WTC11 (cell line): Measurements from ENCODE around the gene DUSP22. TPM values are rescaled to one million over a fixed set of nuclear protein-coding genes. Genes with fewer than 3 reads are reported as not detected.

Source experiments
- ATAC-seq: fragments of 200-7000 bp; cut with Tn5 transposase; 2 replicates; pipeline ENCODE4 v1.10.0; 2021; ENCODE audit warnings: mild to moderate bottlenecking, moderate library complexity
- CTCF ChIA-PET: fragments of 300-600 bp; sonication (Branson Sonifier 250); formaldehyde crosslinking; loops from one replicate; lab custom pipeline; 2021; ENCODE audit warnings: antibody characterized with exemption; lab: Charles Lee
- POLR2A ChIA-PET: fragments of 350-600 bp; sonication (Branson Sonifier 250); formaldehyde crosslinking; loops from one replicate; lab custom pipeline; 2021; ENCODE audit warnings: antibody characterized with exemption; lab: Charles Lee
- DNase-seq: peaks from one replicate; pipeline ENCODE4 v3.0.0; 2021; ENCODE audit warnings: low spot score
- H3K27ac Mint-ChIP-seq: 2 replicates; pipeline ENCODE4 v1.8.0; 2021; ENCODE audit warnings: mixed read lengths
- H3K27me3 Mint-ChIP-seq: 2 replicates; pipeline ENCODE4 v1.8.0; 2021; ENCODE audit warnings: low read depth, mild to moderate bottlenecking, moderate library complexity, mixed read lengths
- H3K36me3 Mint-ChIP-seq: 2 replicates; pipeline ENCODE4 v1.8.0; 2021; ENCODE audit warnings: mixed read lengths
- H3K4me1 Mint-ChIP-seq: 2 replicates; pipeline ENCODE4 v1.8.0; 2022; ENCODE audit warnings: mixed read lengths
- H3K4me3 Mint-ChIP-seq: 2 replicates; pipeline ENCODE4 v1.8.0; 2021; ENCODE audit warnings: mild to moderate bottlenecking, moderate library complexity, mixed read lengths
- H3K9me3 Mint-ChIP-seq: 2 replicates; pipeline ENCODE4 v1.8.0; 2021; ENCODE audit warnings: mixed read lengths
- AR ChIP-seq: fragments of 250-450 bp; sonication (Bioruptor Pico); IDR thresholded peaks from 2 replicates; pipeline ENCODE4 v1.9.0; 2021; ENCODE audit warnings: mild to moderate bottlenecking
- ATF1 ChIP-seq: sonication (generic); formaldehyde crosslinking; IDR thresholded peaks from 2 replicates; pipeline ENCODE4 v1.8.1; 2023; ENCODE audit warnings: mild to moderate bottlenecking, moderate library complexity, missing genetic modification reagents
- ATF6 ChIP-seq: sonication (generic); formaldehyde crosslinking; IDR thresholded peaks from 2 replicates; pipeline ENCODE4 v1.8.1; 2023; ENCODE audit warnings: mild to moderate bottlenecking, missing genetic modification reagents
- CBFB ChIP-seq: sonication (generic); formaldehyde crosslinking; IDR thresholded peaks from 2 replicates; pipeline ENCODE4 v1.8.1; 2022; ENCODE audit warnings: mild to moderate bottlenecking, low read depth, missing genetic modification reagents
- CREB1 ChIP-seq: sonication (generic); formaldehyde crosslinking; IDR thresholded peaks from 2 replicates; pipeline ENCODE4 v1.8.0; 2023; ENCODE audit warnings: mild to moderate bottlenecking, missing genetic modification reagents
- E2F5 ChIP-seq: sonication (generic); formaldehyde crosslinking; IDR thresholded peaks from 2 replicates; pipeline ENCODE4 v1.8.1; 2022; ENCODE audit warnings: mild to moderate bottlenecking, moderate library complexity, missing genetic modification reagents
- JAZF1 ChIP-seq: fragments of 250-450 bp; sonication (Bioruptor Pico); IDR thresholded peaks from 2 replicates; pipeline ENCODE4 v1.9.0; 2021; ENCODE audit warnings: moderate library complexity, mild to moderate bottlenecking, inconsistent platforms
- MLX ChIP-seq: sonication (generic); formaldehyde crosslinking; IDR thresholded peaks from 2 replicates; pipeline ENCODE4 v1.8.1; 2023; ENCODE audit warnings: mild to moderate bottlenecking, missing genetic modification reagents, moderate library complexity
- NR1H2 ChIP-seq: sonication (generic); formaldehyde crosslinking; IDR thresholded peaks from 2 replicates; pipeline ENCODE4 v1.9.0; 2021; ENCODE audit warnings: mild to moderate bottlenecking, moderate library complexity, missing genetic modification reagents
- NR2C2 ChIP-seq: sonication (generic); formaldehyde crosslinking; IDR thresholded peaks from 2 replicates; pipeline ENCODE4 v1.8.0; 2022; ENCODE audit warnings: mild to moderate bottlenecking, missing genetic modification reagents
- RORB ChIP-seq: fragments of 250-450 bp; sonication (Bioruptor Pico); IDR thresholded peaks from 2 replicates; pipeline ENCODE4 v1.9.0; 2021; ENCODE audit warnings: mild to moderate bottlenecking
- TEAD1 ChIP-seq: sonication (generic); formaldehyde crosslinking; IDR thresholded peaks from 2 replicates; pipeline ENCODE4 v1.8.0; 2022; ENCODE audit warnings: mild to moderate bottlenecking, missing genetic modification reagents
- USF2 ChIP-seq: sonication (generic); formaldehyde crosslinking; IDR thresholded peaks from 2 replicates; pipeline ENCODE4 v1.8.1; 2023; ENCODE audit warnings: mild to moderate bottlenecking, missing genetic modification reagents, moderate library complexity
- ZBTB21 ChIP-seq: sonication (generic); formaldehyde crosslinking; IDR thresholded peaks from 2 replicates; pipeline ENCODE4 v1.8.1; 2023; ENCODE audit warnings: mild to moderate bottlenecking, missing genetic modification reagents, borderline replicate concordance
- ZBTB43 ChIP-seq: sonication (generic); formaldehyde crosslinking; IDR thresholded peaks from 2 replicates; pipeline ENCODE4 v1.8.1; 2023; ENCODE audit warnings: mild to moderate bottlenecking, missing genetic modification reagents
- ZNF138 ChIP-seq: sonication (generic); formaldehyde crosslinking; conservative IDR thresholded peaks from 2 replicates; pipeline ENCODE4 v1.8.1; 2022; ENCODE audit warnings: mild to moderate bottlenecking, moderate library complexity, missing genetic modification reagents
- ZNF317 ChIP-seq: sonication (generic); formaldehyde crosslinking; IDR thresholded peaks from 2 replicates; pipeline ENCODE4 v1.8.1; 2023; ENCODE audit warnings: low read depth, mild to moderate bottlenecking, moderate library complexity, missing genetic modification reagents, borderline replicate concordance
- ZNF532 ChIP-seq: fragments of 250-450 bp; sonication (Bioruptor Pico); IDR thresholded peaks from 2 replicates; pipeline ENCODE4 v1.9.0; 2021; ENCODE audit warnings: mild to moderate bottlenecking, borderline replicate concordance
- ZSCAN18 ChIP-seq: fragments of 250-450 bp; sonication (Bioruptor Pico); IDR thresholded peaks from 2 replicates; pipeline ENCODE4 v2.1.2; 2022; ENCODE audit warnings: mild to moderate bottlenecking, moderate library complexity
- total RNA-seq: library from RNA; stranded (reverse); gene quantifications from 3 replicates; pipeline ENCODE4 v1.2.3, GENCODE V29; 2021

The DUSP22 gene
- total RNA-seq, 1 experiment from 2014 or later: 38.5 TPM

GRCh38 chr6:318243-318890, 26.1 kb downstream of the DUSP22 start (continued):
- no peak for TF ChIP-seq ATF6
- TF ChIP-seq RORB (CRISPR knock-in tag): no peak
- TF ChIP-seq USF2 (CRISPR knock-in tag): no peak
- TF ChIP-seq ZNF317: no peak
- TF ChIP-seq ZBTB43 (CRISPR knock-in tag): no peak
- no peak for TF ChIP-seq NR2C2 (CRISPR knock-in tag)
- TF ChIP-seq CREB1 (CRISPR knock-in tag): no peak
- TF ChIP-seq NR1H2: no peak
- no peak for TF ChIP-seq ZNF138
- no peak for TF ChIP-seq CBFB (CRISPR knock-in tag)
- TF ChIP-seq E2F5 (CRISPR knock-in tag): no peak
- TF ChIP-seq ZNF532 (CRISPR knock-in tag): no peak

GRCh38 chr6:319177-320131, 27.2 kb downstream of the DUSP22 start:
- H3K27ac Mint-ChIP-seq: no peak overlapping the region
- ATAC-seq (no peak), DNase-seq (no peak)
- peaks cover 34% of the 10 kb centered on the region for H3K9me3 Mint-ChIP-seq
- H3K36me3 Mint-ChIP-seq: peaks cover 43% of the 10 kb centered on the region
- ChIA-PET CTCF (no interaction called here), POLR2A (no interaction called here)
- H3K4me1 Mint-ChIP-seq: peaks cover 15% of the 10 kb centered on the region
- H3K27me3 Mint-ChIP-seq: no peaks in the 10 kb centered on the region
- H3K4me3 Mint-ChIP-seq: no peak overlapping the region
- no peak for TF ChIP-seq TEAD1
- no peak for TF ChIP-seq AR (CRISPR knock-in tag)
- no peak for TF ChIP-seq ZBTB21 (CRISPR knock-in tag)
- TF ChIP-seq MLX (CRISPR knock-in tag): no peak
- TF ChIP-seq ATF1: no peak
- no peak for TF ChIP-seq ZSCAN18 (CRISPR knock-in tag)
- no peak for TF ChIP-seq JAZF1 (CRISPR knock-in tag)
